CMK (cell line): ENCODE results near the gene HNF4A.
"Not testable (repeated sequence)": the region's sequence is repeated elsewhere in the genome, so short reads cannot be mapped to it uniquely, and the experiment has no call there.

Experiments used
- DNase-seq: peaks from one replicate; pipeline ENCODE4 v3.0.0-alpha.2; 2010; ENCODE audit warnings: low read depth

HNF4A gene

DNA sequence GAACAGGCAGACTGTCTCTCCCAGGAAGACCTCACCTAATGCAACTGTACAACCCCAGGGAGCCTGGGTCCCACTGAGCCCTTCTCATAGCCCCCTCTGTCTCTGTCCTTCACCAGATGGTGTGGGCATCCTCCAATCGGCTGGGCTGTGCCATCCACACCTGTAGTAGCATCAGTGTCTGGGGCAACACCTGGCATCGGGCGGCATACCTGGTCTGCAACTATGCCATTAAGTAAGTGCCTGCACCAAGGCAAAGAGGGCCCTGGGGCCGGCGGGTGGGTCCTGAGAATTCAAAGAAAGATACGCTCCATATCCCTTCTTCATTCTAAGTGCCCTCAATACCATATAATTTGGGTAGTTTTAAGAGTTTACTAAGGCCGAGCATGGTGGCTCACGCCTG lies 10.4 kb upstream of the HNF4A start:
- DNase-seq: no peak

- DNase-seq: not testable (repeated sequence)
Observed at GRCh38 chr20:44345941-44346340, 9.6 kb upstream of the HNF4A start.

DNA sequence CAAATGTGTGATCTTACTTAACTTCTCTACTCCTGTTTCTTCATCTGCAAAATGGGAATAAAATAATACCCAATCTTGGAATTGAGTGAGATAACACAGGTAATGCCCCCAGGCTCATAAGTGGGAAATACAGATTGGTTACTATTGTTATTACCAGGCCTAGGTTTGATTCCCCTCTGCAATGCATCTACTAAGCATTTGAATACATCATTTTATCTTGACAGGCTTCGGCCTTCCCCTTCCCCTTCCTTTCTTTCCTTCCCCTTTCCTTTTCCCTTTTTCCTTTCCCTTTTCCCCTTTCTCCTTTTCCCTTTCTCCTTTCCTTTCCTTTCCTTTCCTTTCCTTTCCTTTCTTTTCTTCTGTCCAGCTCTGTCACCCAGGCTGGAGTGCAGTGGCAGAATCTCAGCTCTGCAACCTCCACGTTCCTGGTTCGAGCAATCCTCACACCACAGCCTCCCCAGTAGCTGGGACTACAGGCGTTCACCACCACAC lies 7.3 kb upstream of the HNF4A start:
- no peak for DNase-seq

DNA sequence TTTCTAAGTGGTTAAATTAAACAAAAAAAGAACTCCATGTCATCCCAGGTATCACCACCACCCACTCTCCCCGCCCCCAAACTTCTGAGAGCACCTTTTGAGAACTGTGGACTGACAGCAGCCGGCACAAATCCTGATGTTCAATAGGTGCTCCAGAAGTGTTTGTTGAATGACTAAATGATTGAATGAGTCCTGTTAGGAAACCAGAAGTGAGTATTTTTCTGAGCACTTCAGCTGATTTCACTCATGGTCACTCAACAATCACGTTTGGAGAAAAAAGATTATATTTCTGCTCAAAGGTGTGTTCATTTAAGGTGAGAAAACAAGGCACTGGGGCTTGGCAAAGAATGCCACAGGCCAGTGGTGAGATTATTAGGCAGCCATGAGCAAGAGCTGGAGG lies 6.2 kb upstream of the HNF4A start:
- no peak for DNase-seq

- DNase-seq: no peak
Observed at GRCh38 chr20:44350567-44350966, 4.9 kb upstream of the HNF4A start.

GRCh38 chr20:44354979-44355497 lies 461 bp upstream of the HNF4A start:
- DNase-seq: no peak

- DNase-seq: no peak
Observed at GRCh38 chr20:44356353-44356723, 839 bp downstream of the HNF4A start.

DNA sequence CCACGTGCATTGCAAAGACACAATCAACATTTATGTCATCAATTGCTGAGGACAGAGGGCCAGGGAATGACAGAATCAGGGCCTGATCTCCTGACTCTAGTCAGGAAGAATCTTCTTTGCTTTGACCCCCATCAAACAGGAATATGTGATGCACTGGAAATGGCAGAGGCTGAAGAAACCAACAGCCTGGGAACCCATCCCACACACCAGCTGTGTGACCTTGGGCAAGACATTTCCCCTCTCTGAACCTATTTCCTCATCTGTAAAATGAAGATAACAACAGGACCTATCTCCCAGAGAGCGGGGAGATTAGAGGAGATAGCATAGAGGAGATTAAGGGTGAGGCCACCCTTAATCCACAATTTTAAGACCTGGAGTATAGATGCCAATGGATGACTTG lies 1.5 kb downstream of the HNF4A start:
- no peak for DNase-seq

DNA sequence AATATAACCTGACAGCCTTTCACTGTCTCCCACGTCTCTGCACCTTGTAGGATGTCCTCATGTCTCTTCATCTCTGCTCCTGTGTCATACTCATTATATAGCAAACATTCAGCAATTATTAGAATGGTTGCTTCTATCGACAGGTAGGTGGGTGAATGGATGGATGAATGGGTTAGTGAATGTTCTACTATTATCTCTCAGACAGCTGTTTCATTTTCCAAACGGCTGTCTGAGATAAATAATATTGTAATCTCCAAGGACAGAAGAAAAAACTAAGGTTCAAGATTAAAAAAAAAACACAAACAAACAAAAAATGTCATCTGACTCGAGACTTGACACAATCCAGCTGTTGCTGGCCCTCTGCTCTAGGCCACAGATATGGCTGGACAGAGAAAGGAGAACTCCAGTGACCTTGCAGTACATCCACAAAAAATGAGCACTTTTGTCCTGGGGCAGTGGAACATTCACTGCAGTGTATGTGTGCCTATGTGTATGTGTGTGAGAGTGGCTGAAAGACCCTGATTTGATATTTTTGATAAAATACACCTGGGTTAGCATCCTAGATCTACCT lies 2.1 kb downstream of the HNF4A start:
- DNase-seq: no peak

- DNase-seq: no peak
Observed at GRCh38 chr20:44358776-44359175, 3.3 kb downstream of the HNF4A start.

GRCh38 chr20:44360221-44360620 lies 4.7 kb downstream of the HNF4A start:
- DNase-seq: no peak

DNA sequence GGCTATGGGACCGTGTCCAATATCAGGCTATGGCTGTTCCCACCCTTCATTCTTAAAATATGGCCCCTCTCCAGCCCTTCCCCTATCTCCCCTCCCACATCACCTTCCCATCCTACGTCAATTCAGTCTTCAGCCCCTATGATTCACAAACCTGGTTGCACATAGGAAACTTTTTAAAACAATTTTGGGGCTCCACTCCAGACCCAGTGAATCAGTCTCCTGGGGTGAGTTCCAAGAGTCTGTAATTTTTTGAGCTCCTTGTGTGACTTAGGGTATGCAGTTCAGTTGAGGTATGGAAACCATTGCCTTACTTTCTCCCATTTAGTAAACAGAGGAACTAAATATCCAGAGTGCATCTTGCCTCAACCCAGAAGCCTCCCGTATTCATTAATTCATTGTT lies 5.5 kb downstream of the HNF4A start:
- DNase-seq: no peak

- DNase-seq: no peak
Observed at GRCh38 chr20:44362466-44362940, 7.0 kb downstream of the HNF4A start.

- no peak for DNase-seq
Observed at GRCh38 chr20:44364068-44364467, 8.6 kb downstream of the HNF4A start.

DNA sequence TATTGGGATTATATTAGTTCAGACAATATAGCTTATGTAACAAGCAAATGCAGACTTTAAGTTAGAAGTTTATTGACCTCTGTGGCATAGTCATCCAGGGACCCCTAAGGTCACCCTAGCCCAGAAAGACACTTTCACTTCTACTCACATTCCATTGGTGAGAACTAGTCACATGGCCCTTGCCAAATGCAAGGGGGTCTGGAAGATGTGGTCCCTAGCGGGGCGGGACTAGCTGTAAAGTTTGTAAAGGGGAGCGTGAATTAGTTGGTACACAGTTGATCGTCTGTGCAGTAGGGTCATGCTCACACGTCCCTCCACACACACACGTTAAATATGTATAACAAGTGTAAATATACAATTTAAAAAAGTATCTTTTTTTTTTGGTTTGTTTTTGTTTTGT lies 9.3 kb downstream of the HNF4A start:
- no peak for DNase-seq

GRCh38 chr20:44367746-44368145 lies 12.2 kb downstream of the HNF4A start:
- DNase-seq: no peak

DNA sequence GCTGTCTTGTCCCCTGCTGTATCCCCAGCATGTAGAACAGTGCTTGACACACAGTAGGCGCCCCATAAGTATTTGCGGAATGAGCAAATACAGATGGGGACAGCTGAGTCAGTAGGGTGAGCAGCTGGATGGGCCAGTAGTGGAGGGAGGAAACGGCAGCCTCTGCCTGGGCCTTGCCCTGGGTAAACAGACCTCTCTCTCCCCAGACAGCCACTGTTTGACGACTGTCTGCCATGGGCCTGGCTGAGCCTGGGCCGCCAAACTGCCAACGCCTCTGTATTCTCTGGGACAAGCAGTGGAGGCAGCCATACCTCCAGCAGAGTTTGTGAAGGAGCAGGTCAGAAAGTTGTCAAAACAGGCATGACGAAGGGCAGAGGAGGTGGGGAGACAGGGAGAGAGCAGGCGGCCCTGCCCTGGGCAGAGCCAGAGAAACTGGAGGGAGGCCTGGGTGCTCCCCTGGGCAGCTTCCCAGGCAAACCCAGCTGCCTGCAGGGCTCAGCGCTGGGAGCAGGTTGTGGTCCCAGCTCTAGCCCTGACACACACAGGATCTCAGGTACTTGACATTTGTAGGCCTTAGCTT lies 15.2 kb downstream of the HNF4A start:
- no peak for DNase-seq

DNA sequence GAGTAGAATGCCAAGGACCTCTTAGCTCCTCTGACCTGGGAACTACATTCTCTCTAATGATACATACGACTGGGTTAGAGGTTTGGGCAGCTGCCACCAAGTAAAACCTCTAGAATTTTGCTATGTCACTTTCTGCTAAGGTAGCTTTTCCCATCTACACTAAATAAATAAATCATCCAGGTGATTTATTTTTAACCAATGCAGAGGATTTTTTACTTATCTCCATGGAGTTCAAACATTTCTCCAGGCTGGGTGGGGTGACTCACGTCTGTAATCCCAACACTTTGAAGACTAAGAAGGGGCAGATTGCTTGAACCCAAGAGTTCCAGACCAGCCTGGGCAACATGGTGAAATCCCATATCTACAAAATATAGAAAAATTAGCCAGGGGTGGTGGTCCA lies 27.1 kb downstream of the HNF4A start:
- no peak for DNase-seq

GRCh38 chr20:44384423-44385027 lies 29.0 kb downstream of the HNF4A start:
- no peak for DNase-seq

- DNase-seq: no peak
Observed at GRCh38 chr20:44388466-44389023, 33.0 kb downstream of the HNF4A start.

DNA sequence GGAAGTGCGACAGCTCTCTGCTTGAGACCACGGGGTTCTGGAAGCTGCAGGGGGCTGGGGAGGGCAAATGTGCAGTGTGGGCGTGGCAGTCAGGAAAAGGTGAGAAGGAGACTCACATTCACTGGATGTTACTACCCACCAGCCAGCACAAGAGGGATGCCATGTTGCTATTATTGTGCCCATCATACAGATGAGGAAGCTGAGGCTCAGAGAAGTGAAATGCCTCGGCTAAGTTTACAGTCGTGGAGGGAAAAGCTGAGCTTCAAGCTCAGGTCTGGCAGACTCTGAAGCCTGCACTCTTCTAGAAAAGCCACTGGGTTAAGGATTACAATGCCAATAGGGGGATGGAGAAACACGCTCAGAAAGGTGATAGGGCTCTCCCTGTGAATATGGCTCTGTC lies 34.4 kb downstream of the HNF4A start:
- no peak for DNase-seq

DNA sequence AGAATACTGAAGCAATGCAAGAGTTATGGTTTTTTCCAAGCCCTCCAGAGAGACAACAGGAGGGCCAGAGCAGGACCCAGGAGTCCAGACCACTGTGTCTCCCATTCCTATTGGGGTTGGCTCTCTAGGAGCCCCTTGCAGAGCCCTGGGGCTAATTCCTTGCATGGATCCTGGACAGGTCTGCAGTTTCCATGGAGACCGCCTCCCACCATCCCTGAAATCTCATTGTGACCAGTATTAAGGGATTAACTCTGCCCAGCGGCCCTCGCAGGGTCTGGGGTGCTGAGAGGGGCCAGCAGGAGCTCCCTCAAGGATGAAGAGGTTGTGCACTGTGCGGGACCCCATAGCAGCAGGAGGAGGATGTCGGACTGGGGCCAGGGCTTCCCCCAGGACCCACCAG lies 34.8 kb downstream of the HNF4A start:
- DNase-seq: no peak

- DNase-seq: no peak
Observed at GRCh38 chr20:44392088-44392775, 36.7 kb downstream of the HNF4A start.
